ENCODE results near the gene ZNF799. TPM values are rescaled to one million over a fixed set of nuclear protein-coding genes. Genes with fewer than 3 reads are reported as not detected.
"Not testable (repeated sequence)": the region's sequence is repeated elsewhere in the genome, so short reads cannot be mapped to it uniquely, and the experiment has no call there.

Gene ZNF799
- total RNA-seq, 1 experiment from 2014 or later = 5.2 TPM

DNA sequence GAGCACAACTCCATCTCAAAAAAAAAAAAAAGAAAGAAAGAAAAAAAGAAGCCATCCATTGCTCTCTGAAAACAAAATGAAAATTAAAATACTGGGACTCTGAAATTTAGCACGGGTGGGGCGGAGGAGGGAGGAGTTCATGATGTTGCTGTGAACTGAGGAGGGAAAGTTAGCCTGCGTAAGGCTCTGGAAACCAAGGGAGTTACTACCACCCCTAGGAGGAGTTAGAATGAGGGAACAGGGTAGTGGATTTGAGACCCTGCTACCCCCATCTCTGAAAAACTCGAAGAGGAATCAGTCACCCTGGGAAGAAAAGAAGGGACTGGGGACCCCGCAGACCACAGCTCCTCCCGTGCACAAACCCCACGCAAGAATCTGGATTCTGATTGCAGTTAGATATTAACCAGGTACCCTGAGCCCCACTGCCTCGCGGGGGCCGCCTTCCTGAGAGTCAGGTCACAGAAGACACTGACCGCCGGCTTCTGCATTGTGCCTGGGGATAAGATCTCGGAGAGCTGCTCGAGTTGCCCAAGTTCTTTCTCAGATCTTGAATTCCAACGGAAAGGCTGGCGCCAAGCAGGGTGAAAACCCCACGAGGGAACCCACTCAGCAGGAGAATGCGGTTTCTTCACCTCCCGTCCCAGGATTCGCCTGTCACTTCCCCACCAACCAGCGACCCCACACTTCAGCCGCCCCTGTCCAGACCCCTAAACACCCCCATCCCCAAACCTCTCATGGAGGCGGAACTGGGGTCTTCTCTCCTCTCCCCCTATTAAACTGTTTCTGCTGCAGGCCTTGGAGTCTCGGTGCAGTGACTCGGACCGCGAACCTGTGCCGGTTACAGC, 36.5 kb downstream of the ZNF799 start:
- TF ChIP-seq, protein P1, sequence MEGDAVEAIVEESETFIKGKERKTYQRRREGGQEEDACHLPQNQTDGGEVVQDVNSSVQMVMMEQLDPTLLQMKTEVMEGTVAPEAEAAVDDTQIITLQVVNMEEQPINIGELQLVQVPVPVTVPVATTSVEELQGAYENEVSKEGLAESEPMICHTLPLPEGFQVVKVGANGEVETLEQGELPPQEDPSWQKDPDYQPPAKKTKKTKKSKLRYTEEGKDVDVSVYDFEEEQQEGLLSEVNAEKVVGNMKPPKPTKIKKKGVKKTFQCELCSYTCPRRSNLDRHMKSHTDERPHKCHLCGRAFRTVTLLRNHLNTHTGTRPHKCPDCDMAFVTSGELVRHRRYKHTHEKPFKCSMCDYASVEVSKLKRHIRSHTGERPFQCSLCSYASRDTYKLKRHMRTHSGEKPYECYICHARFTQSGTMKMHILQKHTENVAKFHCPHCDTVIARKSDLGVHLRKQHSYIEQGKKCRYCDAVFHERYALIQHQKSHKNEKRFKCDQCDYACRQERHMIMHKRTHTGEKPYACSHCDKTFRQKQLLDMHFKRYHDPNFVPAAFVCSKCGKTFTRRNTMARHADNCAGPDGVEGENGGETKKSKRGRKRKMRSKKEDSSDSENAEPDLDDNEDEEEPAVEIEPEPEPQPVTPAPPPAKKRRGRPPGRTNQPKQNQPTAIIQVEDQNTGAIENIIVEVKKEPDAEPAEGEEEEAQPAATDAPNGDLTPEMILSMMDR (conservative IDR thresholded peaks at IDR 0.05) = no peak
- no peak overlapping the region for H2BK20ac ChIP-seq (ENCODE audit: low read depth, low read length, poor library complexity, severe bottlenecking)
- peak overlapping the region; percentile 56 for H3K9ac ChIP-seq (ENCODE audit: extremely low read depth, insufficient read length, low read length)
- H4K91ac ChIP-seq (ENCODE audit: insufficient read length, low read depth, low read length) = no peak overlapping the region
- H3K27me3 ChIP-seq (ENCODE audit: insufficient read depth, low read length) = no peaks in the 10 kb centered on the region
- H3T11ph ChIP-seq (ENCODE audit: low read length) = no peak overlapping the region
- H3K23ac ChIP-seq (ENCODE audit: insufficient read length, low read depth, low read length) = no peak overlapping the region
- no peaks in the 10 kb centered on the region for H3K79me2 ChIP-seq (ENCODE audit: insufficient read depth, low read length)
- no peak overlapping the region for H2AFZ ChIP-seq (ENCODE audit: low read length)
- peak; percentile 18 for DNase-seq
- no peaks in the 10 kb centered on the region for H4K20me1 ChIP-seq (ENCODE audit: control insufficient read depth, insufficient read depth, insufficient read length)
- peaks cover 14 to 19% of the 10 kb centered on the region in 2 experiments for H3K4me1 Mint-ChIP-seq
- H3K14ac ChIP-seq (ENCODE audit: insufficient read depth, low read length) = peak overlapping the region; percentile 37; the same call in 1 of the 2 replicates
- H3K56ac ChIP-seq (ENCODE audit: insufficient read length, low read depth, low read length) = no peak overlapping the region
- H2AK5ac ChIP-seq (ENCODE audit: insufficient read length, low read length) = no peak overlapping the region
- no peak overlapping the region for H2BK5ac ChIP-seq (ENCODE audit: insufficient read length, low read length)
- no peak overlapping the region for H3K18ac ChIP-seq (ENCODE audit: insufficient read length, low read depth, low read length)
- H3K23me2 ChIP-seq (ENCODE audit: insufficient read length, low read depth, low read length, poor library complexity, severe bottlenecking) = peaks cover 7% of the 10 kb centered on the region
- no peak overlapping the region for H2BK12ac ChIP-seq (ENCODE audit: insufficient read length, low read depth, low read length)
- H3K27ac Mint-ChIP-seq = no peak overlapping the region
- peak overlapping the region; percentile 86 to 95 for H3K4me3 Mint-ChIP-seq
- H4K5ac ChIP-seq (ENCODE audit: insufficient read length, low read depth, low read length) = no peak overlapping the region
- H2BK15ac ChIP-seq (ENCODE audit: low read depth, low read length) = no peak overlapping the region
- peaks cover 44 to 62% of the 10 kb centered on the region in 2 experiments for H3K9me3 Mint-ChIP-seq
- peaks cover 7% of the 10 kb centered on the region for H3K9me3 ChIP-seq (ENCODE audit: control insufficient read depth, low read depth, low read length)
- H3K36me3 Mint-ChIP-seq (ENCODE audit: insufficient read depth in 1 of 3, low read depth in 3 of 3) = peaks cover 16 to 37% (median 29%) of the 10 kb centered on the region in 3 experiments
- H3K4me2 ChIP-seq (ENCODE audit: insufficient read depth, insufficient read length, low read length) = peak overlapping the region; percentile 75
- H3K4me1 ChIP-seq (ENCODE audit: insufficient read depth, low read length) = no peaks in the 10 kb centered on the region
- H2BK120ac ChIP-seq (ENCODE audit: low read depth, low read length, poor library complexity, severe bottlenecking) = no peak overlapping the region
- peaks cover 15% of the 10 kb centered on the region for H3K27me3 Mint-ChIP-seq (ENCODE audit: low read depth)
- H3K79me1 ChIP-seq (ENCODE audit: insufficient read depth, low read depth, low read length, poor library complexity, severe bottlenecking) = no peaks in the 10 kb centered on the region
- WGBS (ENCODE audit: extremely low coverage, insufficient read length, low lambda C conversion rate) = no CpG with 5 or more reads among the region's 28 CpGs
- H4K8ac ChIP-seq (replicated peaks; ENCODE audit: insufficient read length, low read depth, low read length) = no peak overlapping the region
- H3K4ac ChIP-seq (ENCODE audit: low read depth, low read length) = no peak overlapping the region; the same call in 1 of the 2 replicates
- H3K27ac ChIP-seq (ENCODE audit: insufficient read length, low read depth, low read length) = no peak overlapping the region

DNA sequence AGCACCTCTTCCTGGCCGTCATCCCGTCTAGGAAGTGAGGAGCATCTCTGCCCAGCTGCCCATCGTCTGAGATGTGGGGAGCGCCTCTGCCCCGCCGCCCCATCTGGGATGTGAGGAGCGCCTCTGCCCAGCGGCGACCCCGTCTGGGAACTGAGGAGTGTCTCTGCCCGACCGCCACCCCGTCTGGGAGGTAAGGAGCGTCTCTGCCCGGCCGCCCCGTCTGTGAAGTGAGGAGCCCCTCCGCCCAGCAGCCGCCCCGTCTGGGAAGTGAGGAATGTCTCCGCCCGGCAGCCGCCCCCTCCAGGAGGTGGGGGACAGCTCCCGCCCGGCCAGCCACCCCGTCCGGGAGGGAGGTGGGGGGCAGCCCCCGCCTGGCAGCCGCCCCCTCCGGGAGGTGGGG, 38.8 kb downstream of the ZNF799 start:
- H3K9ac ChIP-seq (ENCODE audit: extremely low read depth, insufficient read length, low read length); H3K27ac Mint-ChIP-seq; H2BK12ac ChIP-seq (ENCODE audit: insufficient read length, low read depth, low read length); H3K9me3 ChIP-seq (ENCODE audit: control insufficient read depth, low read depth, low read length); H2AFZ ChIP-seq (ENCODE audit: low read length); H2AK5ac ChIP-seq (ENCODE audit: insufficient read length, low read length); H3K14ac ChIP-seq (ENCODE audit: insufficient read depth, low read length); H3K79me1 ChIP-seq (ENCODE audit: insufficient read depth, low read depth, low read length, poor library complexity, severe bottlenecking); H3K27ac ChIP-seq (ENCODE audit: insufficient read length, low read depth, low read length); H3K4ac ChIP-seq (ENCODE audit: low read depth, low read length); H3K27me3 ChIP-seq (ENCODE audit: insufficient read depth, low read length); H4K91ac ChIP-seq (ENCODE audit: insufficient read length, low read depth, low read length); DNase-seq; H3K18ac ChIP-seq (ENCODE audit: insufficient read length, low read depth, low read length); H2BK120ac ChIP-seq (ENCODE audit: low read depth, low read length, poor library complexity, severe bottlenecking); H3K4me2 ChIP-seq (ENCODE audit: insufficient read depth, insufficient read length, low read length); H4K20me1 ChIP-seq (ENCODE audit: control insufficient read depth, insufficient read depth, insufficient read length); H3K4me3 Mint-ChIP-seq; H3K23ac ChIP-seq (ENCODE audit: insufficient read length, low read depth, low read length); H3K79me2 ChIP-seq (ENCODE audit: insufficient read depth, low read length); H2BK5ac ChIP-seq (ENCODE audit: insufficient read length, low read length); H4K8ac ChIP-seq (replicated peaks; ENCODE audit: insufficient read length, low read depth, low read length); H2BK15ac ChIP-seq (ENCODE audit: low read depth, low read length); H4K5ac ChIP-seq (ENCODE audit: insufficient read length, low read depth, low read length); H3K56ac ChIP-seq (ENCODE audit: insufficient read length, low read depth, low read length); H3K23me2 ChIP-seq (ENCODE audit: insufficient read length, low read depth, low read length, poor library complexity, severe bottlenecking); H3T11ph ChIP-seq (ENCODE audit: low read length); H2BK20ac ChIP-seq (ENCODE audit: low read depth, low read length, poor library complexity, severe bottlenecking); H3K4me1 ChIP-seq (ENCODE audit: insufficient read depth, low read length): not testable (repeated sequence)
- peaks cover 14 to 45% (median 26%) of the 10 kb centered on the region in 3 experiments for H3K36me3 Mint-ChIP-seq (ENCODE audit: insufficient read depth in 1 of 3, low read depth in 3 of 3)
- H3K4me1 Mint-ChIP-seq = peaks cover 14 to 19% of the 10 kb centered on the region in 2 experiments
- no CpG with 5 or more reads among the region's 30 CpGs for WGBS (ENCODE audit: extremely low coverage, insufficient read length, low lambda C conversion rate)
- peaks cover 15% of the 10 kb centered on the region for H3K27me3 Mint-ChIP-seq (ENCODE audit: low read depth)
- H3K9me3 Mint-ChIP-seq = peaks cover 51 to 68% of the 10 kb centered on the region in 2 experiments

Data from H9 (cell line).